ENCODE measurements around the gene ZSWIM4. TPM values are rescaled to one million over a fixed set of nuclear protein-coding genes. Genes with fewer than 3 reads are reported as not detected.

ZSWIM4 gene
- total and polyA plus RNA-seq, 10 of the 15 experiments (the other 5 are each of a cell fraction or from before 2014, with no cell fraction given), result 0.73 to 11.1 (median 1.8) TPM; not detected in 2

DNA sequence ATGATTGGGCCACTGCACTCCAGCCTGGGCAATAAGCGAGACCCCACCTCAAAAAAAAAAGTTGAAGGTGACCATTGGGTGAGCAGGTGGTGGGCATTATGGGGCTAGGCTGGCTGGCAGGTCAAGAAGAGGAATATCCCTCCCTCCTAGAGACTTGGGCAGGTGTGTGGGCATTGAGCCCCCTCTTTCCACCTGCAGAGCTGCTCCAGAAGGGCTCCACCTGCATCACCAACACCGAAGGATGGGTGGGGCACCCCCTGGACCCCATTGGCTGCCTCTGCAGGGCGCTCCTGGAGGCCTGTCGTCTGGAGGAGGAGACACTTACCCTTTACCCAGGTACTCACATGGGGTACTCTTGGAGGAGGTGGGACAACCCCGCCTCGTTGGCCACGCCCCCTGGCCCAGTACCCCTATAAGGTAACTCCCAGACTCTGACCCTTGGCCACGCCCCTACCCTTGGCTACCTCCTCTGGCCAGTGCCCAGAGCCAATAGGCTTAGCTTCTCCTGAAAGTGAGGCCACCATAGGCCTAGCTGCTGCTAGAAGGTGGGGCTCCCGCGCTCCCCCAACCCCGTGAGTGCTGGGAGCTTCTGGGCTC lies 21.9 kb downstream of the ZSWIM4 start:
- no peaks in the 10 kb centered on the region for H3K79me2 ChIP-seq (ENCODE audit: control insufficient read depth, insufficient read depth, low read length)
- RAD21 ChIA-PET (ENCODE audit: unreplicated experiment), result no interaction called here
- H3K9me3 ChIP-seq (replicated peaks; ENCODE audit: control insufficient read depth, insufficient read depth, low read length), result no peaks in the 10 kb centered on the region
- FAIRE-seq (no peak), DNase-seq (ENCODE audit: low read depth, low spot score) (no peak), ATAC-seq (peak; percentile 67)
- SMC1A ChIA-PET (ENCODE audit: uncharacterized antibody, unreplicated experiment), result no interaction called here
- POLR2A ChIA-PET, result no interaction called here
- peak overlapping the region; percentile 55 for H3K4me2 ChIP-seq (ENCODE audit: control insufficient read depth, insufficient read depth)
- BruUV-seq (replicated peaks), result no TSS peak
- H3K4me1 ChIP-seq (ENCODE audit: control insufficient read depth, insufficient read depth, low read length), result no peaks in the 10 kb centered on the region
- H4K20me1 ChIP-seq (ENCODE audit: control insufficient read depth, insufficient read depth), result no peaks in the 10 kb centered on the region
- intact Hi-C loops (cut with micrococcal nuclease; ENCODE audit: unreplicated experiment), result no loop called here
- H3K4me3 ChIP-seq, result no peak overlapping the region
- H3K9ac ChIP-seq (ENCODE audit: control insufficient read depth, insufficient read depth, low read length), result no peak overlapping the region; the same call in 1 of the 2 replicates
- no peak overlapping the region for H3K27ac ChIP-seq (ENCODE audit: control insufficient read depth, insufficient read depth)
- H2AFZ ChIP-seq (ENCODE audit: control insufficient read depth, low read depth, low read length), result no peak overlapping the region
- H3K27me3 ChIP-seq (replicated peaks in 1 of 2; ENCODE audit: control insufficient read depth in 2 of 2, insufficient read depth in 2 of 2, low read length in 1 of 2), result no peaks in the 10 kb centered on the region
- CTCF ChIA-PET, result no interaction called here
- H3K36me3 ChIP-seq (ENCODE audit: control insufficient read depth in 2 of 2, insufficient read depth in 2 of 2, low read length in 1 of 2), result 0 out of 4 replicates have a peak, but pooled peaks cover 0 to 3% of the 10 kb centered on the region in 2 experiments
- TF ChIP-seq SP1 (IDR thresholded peaks at IDR 0.05; ENCODE audit: low read depth, low read length), result no peak
- peak; percentile 11 for TF ChIP-seq FOS (IDR thresholded peaks at IDR 0.05; ENCODE audit: borderline replicate concordance, extremely low read depth, insufficient read length)
- TF ChIP-seq NFYA (IDR thresholded peaks at IDR 0.05; ENCODE audit: borderline replicate concordance, low read depth, low read length), result no peak
- no peak for TF ChIP-seq NFXL1 (IDR thresholded peaks at IDR 0.05; ENCODE audit: borderline replicate concordance)
- TF ChIP-seq, protein P1, sequence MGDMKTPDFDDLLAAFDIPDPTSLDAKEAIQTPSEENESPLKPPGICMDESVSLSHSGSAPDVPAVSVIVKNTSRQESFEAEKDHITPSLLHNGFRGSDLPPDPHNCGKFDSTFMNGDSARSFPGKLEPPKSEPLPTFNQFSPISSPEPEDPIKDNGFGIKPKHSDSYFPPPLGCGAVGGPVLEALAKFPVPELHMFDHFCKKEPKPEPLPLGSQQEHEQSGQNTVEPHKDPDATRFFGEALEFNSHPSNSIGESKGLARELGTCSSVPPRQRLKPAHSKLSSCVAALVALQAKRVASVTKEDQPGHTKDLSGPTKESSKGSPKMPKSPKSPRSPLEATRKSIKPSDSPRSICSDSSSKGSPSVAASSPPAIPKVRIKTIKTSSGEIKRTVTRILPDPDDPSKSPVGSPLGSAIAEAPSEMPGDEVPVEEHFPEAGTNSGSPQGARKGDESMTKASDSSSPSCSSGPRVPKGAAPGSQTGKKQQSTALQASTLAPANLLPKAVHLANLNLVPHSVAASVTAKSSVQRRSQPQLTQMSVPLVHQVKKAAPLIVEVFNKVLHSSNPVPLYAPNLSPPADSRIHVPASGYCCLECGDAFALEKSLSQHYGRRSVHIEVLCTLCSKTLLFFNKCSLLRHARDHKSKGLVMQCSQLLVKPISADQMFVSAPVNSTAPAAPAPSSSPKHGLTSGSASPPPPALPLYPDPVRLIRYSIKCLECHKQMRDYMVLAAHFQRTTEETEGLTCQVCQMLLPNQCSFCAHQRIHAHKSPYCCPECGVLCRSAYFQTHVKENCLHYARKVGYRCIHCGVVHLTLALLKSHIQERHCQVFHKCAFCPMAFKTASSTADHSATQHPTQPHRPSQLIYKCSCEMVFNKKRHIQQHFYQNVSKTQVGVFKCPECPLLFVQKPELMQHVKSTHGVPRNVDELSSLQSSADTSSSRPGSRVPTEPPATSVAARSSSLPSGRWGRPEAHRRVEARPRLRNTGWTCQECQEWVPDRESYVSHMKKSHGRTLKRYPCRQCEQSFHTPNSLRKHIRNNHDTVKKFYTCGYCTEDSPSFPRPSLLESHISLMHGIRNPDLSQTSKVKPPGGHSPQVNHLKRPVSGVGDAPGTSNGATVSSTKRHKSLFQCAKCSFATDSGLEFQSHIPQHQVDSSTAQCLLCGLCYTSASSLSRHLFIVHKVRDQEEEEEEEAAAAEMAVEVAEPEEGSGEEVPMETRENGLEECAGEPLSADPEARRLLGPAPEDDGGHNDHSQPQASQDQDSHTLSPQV (IDR thresholded peaks at IDR 0.05), result no peak
- 0 out of 4 replicates have a peak, but pooled peaks of 1 of the 2 experiments have one; percentile 37 for TF ChIP-seq SRF (IDR thresholded peaks at IDR 0.05; ENCODE audit: low read depth in 2 of 2, low read length in 2 of 2)
- no peak for TF ChIP-seq SMAD1 (IDR thresholded peaks at IDR 0.05; ENCODE audit: low read depth, partially characterized antibody)
- in situ Hi-C loops (cut with MboI), result no loop called here
- 63% methylated on average over 11 of the region's 11 CpGs for WGBS (ENCODE audit: insufficient coverage, insufficient replicate concordance, low lambda C conversion rate, missing lambda C conversion rate)

Measured in GM12878 (cell line).